GM12892 (cell line): ENCODE data around the gene TRIM43B.
"Not testable (repeated sequence)": the region's sequence is repeated elsewhere in the genome, so short reads cannot be mapped to it uniquely, and the experiment has no call there.

Source experiments
- POLR2A ChIP-seq: IDR thresholded peaks from 2 replicates; pipeline ENCODE4 v1.6.1; 2011; ENCODE audit warnings: low read depth, low read length, control low read depth
- POLR2AphosphoS5 ChIP-seq: IDR thresholded peaks from 2 replicates; pipeline ENCODE4 v1.6.1; 2011; ENCODE audit warnings: low read depth, low read length, control low read depth
- TAF1 ChIP-seq: IDR thresholded peaks from 2 replicates; pipeline ENCODE4 v1.6.1; 2011; ENCODE audit warnings: low read depth, mild to moderate bottlenecking, control low read depth, low read length, borderline replicate concordance

DNA sequence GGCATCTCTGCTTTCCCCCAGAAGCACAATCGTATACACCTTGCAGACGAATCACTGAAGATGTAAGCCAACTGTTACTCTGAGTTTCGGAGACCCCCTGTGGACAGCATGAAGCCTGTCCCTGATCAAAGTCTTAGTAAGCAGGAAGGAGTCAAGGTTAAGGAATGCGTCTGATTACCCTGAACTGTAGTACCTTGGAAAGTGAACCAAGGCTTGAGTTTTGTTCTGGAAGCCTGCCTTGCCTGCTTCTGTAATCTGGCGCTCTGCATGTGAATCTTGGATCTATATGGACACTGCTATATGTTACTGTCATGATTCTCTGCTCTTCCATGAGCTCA, 48.7 kb downstream of the TRIM43B start:
- TF ChIP-seq POLR2AphosphoS5, POLR2A, TAF1: not testable (repeated sequence)
